DOHH2 (cell line): ENCODE data around the gene PITPNM3.

Source experiments
- EZH2phosphoT487 ChIP-seq: fragments of 200-600 bp; sonication (generic); IDR thresholded peaks from 2 replicates; pipeline ENCODE4 v1.6.1; 2017; ENCODE audit warnings: borderline replicate concordance, mild to moderate bottlenecking, antibody characterized with exemption, low read length, moderate library complexity, mixed read lengths
- TF ChIP-seq, protein P1 (sequence below): fragments of 200-600 bp; sonication (generic); IDR thresholded peaks from one replicate; pipeline ENCODE4 v1.5.1; 2014; ENCODE audit warnings: antibody characterized with exemption, mild to moderate bottlenecking, low read depth, low read length; ENCODE audit not compliant: poor library complexity, severe bottlenecking

GRCh38 chr17:6498901-6499540, 57.3 kb downstream of the PITPNM3 start:
- TF ChIP-seq, protein P1, sequence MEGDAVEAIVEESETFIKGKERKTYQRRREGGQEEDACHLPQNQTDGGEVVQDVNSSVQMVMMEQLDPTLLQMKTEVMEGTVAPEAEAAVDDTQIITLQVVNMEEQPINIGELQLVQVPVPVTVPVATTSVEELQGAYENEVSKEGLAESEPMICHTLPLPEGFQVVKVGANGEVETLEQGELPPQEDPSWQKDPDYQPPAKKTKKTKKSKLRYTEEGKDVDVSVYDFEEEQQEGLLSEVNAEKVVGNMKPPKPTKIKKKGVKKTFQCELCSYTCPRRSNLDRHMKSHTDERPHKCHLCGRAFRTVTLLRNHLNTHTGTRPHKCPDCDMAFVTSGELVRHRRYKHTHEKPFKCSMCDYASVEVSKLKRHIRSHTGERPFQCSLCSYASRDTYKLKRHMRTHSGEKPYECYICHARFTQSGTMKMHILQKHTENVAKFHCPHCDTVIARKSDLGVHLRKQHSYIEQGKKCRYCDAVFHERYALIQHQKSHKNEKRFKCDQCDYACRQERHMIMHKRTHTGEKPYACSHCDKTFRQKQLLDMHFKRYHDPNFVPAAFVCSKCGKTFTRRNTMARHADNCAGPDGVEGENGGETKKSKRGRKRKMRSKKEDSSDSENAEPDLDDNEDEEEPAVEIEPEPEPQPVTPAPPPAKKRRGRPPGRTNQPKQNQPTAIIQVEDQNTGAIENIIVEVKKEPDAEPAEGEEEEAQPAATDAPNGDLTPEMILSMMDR = no peak
- TF ChIP-seq EZH2phosphoT487 = no peak
